Stimulated activated naive CD8-positive, alpha-beta T cell treated with anti-CD3 and anti-CD28 coated beads, Interleukin-15, Interleukin-2, amounts not matched to agents 100 ng/mL and 50 ng/mL, for 24 hours (primary cell): ENCODE results near the gene CLNK.

Experiments used
- H3K27ac Mint-ChIP-seq: one replicate; pipeline ENCODE4 v1.8.0; 2021; ENCODE audit warnings: mild to moderate bottlenecking, mixed read lengths
- H3K27me3 Mint-ChIP-seq: one replicate; pipeline ENCODE4 v1.8.0; 2021; ENCODE audit warnings: mixed read lengths
- H3K36me3 Mint-ChIP-seq: one replicate; pipeline ENCODE4 v1.8.0; 2021; ENCODE audit warnings: low read depth, mixed read lengths
- H3K4me1 Mint-ChIP-seq: one replicate; pipeline ENCODE4 v1.8.0; 2021; ENCODE audit warnings: low read depth, mixed read lengths
- H3K4me3 Mint-ChIP-seq: one replicate; pipeline ENCODE4 v1.8.0; 2021; ENCODE audit warnings: mild to moderate bottlenecking, mixed read lengths
- H3K9me3 Mint-ChIP-seq: one replicate; pipeline ENCODE4 v1.8.0; 2021; ENCODE audit warnings: mixed read lengths

CLNK gene

DNA sequence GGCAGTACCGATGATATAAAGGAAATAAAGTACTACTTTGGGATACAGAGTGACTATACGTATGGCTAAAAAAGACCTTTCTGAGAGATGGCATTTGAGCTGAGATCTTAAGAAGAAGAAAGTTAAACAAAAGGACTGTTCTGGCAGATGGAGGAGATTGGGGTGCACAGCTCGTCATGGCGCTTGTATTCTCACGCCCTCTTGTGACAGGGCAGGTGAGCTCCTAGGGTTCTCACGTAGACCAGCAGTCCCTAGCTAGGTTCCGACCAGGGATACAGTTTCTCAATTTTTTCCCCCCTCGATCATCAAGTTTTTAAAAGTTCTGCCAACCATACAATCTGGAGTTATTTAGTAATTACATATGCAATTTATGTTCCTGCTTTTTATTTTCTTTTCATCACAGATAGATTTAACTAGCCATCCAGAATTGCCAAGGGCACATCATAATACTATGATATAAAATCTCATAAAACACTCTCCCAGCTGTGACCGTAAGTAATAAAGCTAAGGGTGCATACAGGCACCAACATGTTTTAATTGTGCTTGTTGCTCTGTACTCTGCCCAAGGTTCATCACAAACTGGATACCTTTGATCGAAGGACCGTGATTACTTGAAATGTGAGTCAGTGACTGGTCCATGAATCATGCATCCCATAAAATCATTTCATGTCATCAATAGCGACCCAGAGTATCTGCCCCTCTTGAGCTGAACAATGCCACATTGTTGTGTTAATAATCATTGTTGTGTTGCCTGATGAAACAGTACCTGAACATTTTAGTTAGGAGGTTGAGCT lies 157.9 kb downstream of the CLNK start:
- Mint-ChIP-seq H3K4me3 (no peak overlapping the region), H3K4me1 (no peaks in the 10 kb centered on the region)

DNA sequence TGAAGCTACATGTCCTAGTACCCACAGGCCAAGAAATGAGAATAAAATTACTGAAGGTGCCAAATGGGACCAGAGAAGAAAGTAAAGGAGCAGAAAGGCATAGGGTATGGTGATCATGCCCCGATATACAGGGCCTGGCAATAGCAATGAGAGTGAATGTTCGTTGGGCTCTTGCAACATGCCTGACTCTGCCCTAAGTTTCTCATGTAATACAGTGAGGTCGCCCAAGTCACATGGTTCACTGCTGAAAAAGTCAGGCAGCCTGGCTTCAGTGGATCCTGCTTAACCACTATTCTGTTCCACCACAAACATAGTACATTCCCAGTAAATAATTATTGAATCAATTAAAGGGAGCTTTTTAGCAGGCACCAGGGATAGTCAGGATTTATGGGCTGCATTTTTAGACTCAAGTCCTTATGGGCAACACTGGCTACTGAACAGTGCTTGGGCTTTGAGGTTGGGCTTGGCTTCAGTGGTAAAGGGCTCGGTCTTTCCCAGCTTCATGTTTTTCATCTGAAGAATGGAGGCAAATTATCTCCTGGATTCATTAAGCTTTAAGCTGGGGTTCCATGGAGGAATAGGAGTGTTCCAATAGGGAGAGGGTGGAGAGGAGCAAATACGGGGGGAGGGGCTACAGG lies 160.3 kb downstream of the CLNK start:
- H3K9me3 Mint-ChIP-seq = no peaks in the 10 kb centered on the region
- no peaks in the 10 kb centered on the region for H3K36me3 Mint-ChIP-seq
- no peak overlapping the region for H3K27ac Mint-ChIP-seq
- no peaks in the 10 kb centered on the region for H3K4me1 Mint-ChIP-seq
- H3K4me3 Mint-ChIP-seq = no peak overlapping the region
- no peaks in the 10 kb centered on the region for H3K27me3 Mint-ChIP-seq

More for the DNA sequence above, 157.9 kb downstream of the CLNK start:
- Mint-ChIP-seq H3K36me3 (no peaks in the 10 kb centered on the region), H3K27me3 (no peaks in the 10 kb centered on the region), H3K9me3 (no peaks in the 10 kb centered on the region), H3K27ac (no peak overlapping the region)

DNA sequence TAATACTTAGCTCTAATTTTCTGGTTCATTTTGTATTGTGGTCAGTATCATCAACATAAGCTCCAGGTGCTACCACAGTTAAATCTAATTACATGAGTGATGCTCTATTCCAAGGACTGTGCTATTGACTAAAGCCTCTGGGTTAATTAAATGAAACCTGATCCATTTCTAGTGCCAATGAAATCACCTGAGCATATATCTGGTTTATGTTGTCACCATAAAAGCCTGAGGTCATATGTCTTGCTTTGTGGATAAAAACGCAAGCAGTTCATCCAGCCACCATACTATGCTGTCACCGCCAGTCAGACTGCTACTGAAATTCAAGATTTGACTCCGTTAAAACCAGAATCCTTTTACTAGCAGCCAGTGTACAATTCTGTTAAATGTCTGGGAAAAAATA lies 163.1 kb downstream of the CLNK start:
- Mint-ChIP-seq H3K4me3 (no peak overlapping the region), H3K27ac (no peak overlapping the region), H3K36me3 (no peaks in the 10 kb centered on the region), H3K27me3 (peaks cover 4% of the 10 kb centered on the region), H3K4me1 (no peaks in the 10 kb centered on the region), H3K9me3 (no peaks in the 10 kb centered on the region)

DNA sequence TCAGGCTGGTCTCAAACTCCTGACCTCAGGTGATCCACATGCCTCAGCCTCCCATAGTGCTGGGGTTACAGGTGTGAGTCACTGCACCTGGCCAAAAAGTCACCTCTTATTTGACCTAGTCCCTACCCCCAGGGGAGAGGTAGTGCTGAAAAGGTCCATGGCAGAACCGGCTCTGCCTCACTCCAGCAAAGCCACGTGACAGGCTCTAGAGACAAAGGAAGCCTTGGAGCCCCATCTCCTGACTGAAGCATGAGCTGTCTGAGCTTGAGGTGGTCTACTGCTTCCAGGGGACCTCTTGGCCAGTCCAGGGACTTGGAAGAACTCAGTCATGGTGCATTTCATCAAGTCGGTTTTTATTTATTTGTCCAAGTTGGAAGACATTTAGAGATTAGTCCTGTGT lies 174.8 kb downstream of the CLNK start:
- Mint-ChIP-seq H3K9me3 (peaks cover 10% of the 10 kb centered on the region), H3K36me3 (no peaks in the 10 kb centered on the region), H3K27me3 (no peaks in the 10 kb centered on the region), H3K4me1 (no peaks in the 10 kb centered on the region), H3K27ac (no peak overlapping the region), H3K4me3 (no peak overlapping the region)

DNA sequence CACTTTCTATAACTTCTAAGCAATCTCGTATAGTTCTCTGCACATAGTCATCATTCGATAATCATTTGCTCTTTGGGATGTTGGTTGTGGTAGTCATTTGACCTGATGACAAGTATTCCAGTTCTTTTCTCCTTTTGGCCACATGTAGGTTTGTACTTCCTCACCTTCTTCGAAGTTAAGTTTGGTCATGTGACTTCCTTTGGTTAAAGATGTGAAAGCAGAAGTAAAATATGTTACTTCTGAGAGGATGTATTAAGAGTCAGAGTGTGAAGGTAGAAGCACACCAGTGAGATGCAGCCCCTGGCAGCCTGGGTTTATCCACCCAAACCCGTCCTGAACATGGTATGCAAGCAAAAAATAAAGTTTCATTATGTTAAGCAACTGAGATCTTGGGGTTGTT lies 178.5 kb downstream of the CLNK start:
- Mint-ChIP-seq H3K27me3 (no peaks in the 10 kb centered on the region), H3K9me3 (peaks cover 10% of the 10 kb centered on the region), H3K4me3 (no peak overlapping the region), H3K27ac (no peak overlapping the region), H3K36me3 (no peaks in the 10 kb centered on the region), H3K4me1 (no peaks in the 10 kb centered on the region)

DNA sequence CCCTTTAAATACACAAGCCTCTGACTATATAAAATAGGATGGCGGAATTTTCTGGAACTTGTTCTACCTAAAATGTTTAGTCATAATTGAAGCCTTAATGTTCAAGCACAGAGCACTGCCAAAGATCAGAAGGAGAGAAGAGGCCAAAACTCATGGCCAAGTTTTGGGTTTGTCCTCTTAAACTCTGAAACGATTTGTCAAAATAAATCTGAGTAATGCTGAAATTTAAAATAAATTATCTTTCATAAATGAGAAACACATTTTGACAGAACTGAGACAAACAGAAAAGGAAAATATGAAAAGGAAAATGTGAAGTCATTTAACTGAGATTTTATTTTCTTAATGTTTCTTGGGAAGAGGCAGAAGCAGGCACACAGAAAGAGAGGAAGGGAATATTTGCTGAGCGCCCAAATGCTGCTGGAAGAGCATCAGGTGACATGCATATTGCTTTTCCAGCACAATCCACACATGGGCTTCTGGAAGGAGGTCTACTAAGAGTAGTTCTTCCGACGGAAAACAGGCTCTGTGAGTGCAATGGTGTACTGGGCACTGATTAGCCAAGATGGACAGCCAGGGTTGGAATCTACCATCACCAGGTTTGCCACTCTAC lies 179.9 kb downstream of the CLNK start:
- H3K4me1 Mint-ChIP-seq = no peaks in the 10 kb centered on the region
- no peak overlapping the region for H3K27ac Mint-ChIP-seq
- no peak overlapping the region for H3K4me3 Mint-ChIP-seq
- H3K27me3 Mint-ChIP-seq = peaks cover 3% of the 10 kb centered on the region
- peaks cover 10% of the 10 kb centered on the region for H3K9me3 Mint-ChIP-seq
- no peaks in the 10 kb centered on the region for H3K36me3 Mint-ChIP-seq

DNA sequence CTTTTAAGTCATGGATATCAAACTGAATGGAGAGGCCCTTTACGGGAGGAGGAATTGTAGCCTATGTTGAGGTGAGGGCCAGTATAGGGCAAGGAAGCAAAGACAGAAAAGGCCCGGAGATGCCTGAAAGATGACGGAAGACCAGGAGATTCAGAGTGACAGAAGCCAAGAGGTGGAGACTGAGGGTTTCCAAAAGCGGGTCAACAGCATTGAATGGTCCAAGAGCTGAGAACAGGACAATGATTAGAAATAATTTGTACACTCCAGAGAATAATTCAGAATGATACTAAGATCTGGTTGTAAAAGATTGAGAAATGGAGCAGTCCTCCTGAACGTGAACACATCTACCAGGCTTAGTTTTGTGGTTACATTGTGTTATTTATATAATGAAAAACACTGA lies 181.9 kb downstream of the CLNK start:
- Mint-ChIP-seq H3K9me3 (peaks cover 10% of the 10 kb centered on the region), H3K4me1 (no peaks in the 10 kb centered on the region), H3K27ac (no peak overlapping the region), H3K4me3 (no peak overlapping the region), H3K36me3 (no peaks in the 10 kb centered on the region), H3K27me3 (peaks cover 3% of the 10 kb centered on the region)

DNA sequence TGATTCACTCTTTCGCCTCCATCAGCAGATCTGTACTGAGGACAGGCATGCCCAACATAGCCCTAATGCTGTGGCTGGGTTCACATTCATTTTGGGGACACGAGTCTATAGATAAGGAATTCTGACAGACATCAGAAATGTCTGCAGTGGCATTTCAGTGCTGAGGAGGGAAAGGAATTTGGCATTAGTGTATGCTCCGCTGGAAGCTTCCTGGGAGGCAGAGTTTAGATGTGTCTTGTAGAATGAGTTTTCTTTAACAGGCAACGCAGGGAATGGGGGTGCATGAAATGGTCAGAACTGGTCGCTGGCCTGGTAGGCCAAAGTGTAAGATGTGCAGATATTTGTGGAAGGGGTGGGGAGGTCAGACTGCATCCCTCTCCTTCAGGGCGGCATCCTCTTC lies 183.8 kb downstream of the CLNK start:
- H3K27me3 Mint-ChIP-seq = peaks cover 3% of the 10 kb centered on the region
- H3K4me3 Mint-ChIP-seq = no peak overlapping the region
- no peak overlapping the region for H3K27ac Mint-ChIP-seq
- peaks cover 3% of the 10 kb centered on the region for H3K9me3 Mint-ChIP-seq
- no peaks in the 10 kb centered on the region for H3K36me3 Mint-ChIP-seq
- H3K4me1 Mint-ChIP-seq = no peaks in the 10 kb centered on the region

DNA sequence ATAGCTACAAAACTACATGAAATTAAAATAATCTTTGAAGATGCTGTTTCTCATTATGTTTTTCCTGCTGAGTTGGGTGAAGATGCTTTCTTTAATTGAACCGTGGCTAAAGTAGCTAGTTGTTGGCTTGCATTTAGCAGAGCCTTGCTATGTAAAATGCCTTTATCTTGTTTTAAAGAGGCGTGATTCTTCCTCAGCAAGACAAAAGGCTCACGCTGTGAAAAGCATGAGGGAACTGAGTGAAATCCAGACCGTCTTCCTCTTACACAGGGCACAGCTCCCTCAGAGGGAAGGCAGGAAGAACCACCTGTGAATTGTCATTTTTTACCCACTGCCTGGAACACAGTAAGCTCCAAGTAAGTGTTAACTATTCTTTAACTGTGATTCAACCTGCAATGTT lies 188.4 kb downstream of the CLNK start:
- H3K4me3 Mint-ChIP-seq = no peak overlapping the region
- no peak overlapping the region for H3K27ac Mint-ChIP-seq
- H3K27me3 Mint-ChIP-seq = peaks cover 3% of the 10 kb centered on the region
- no peaks in the 10 kb centered on the region for H3K4me1 Mint-ChIP-seq
- no peaks in the 10 kb centered on the region for H3K9me3 Mint-ChIP-seq
- no peaks in the 10 kb centered on the region for H3K36me3 Mint-ChIP-seq

DNA sequence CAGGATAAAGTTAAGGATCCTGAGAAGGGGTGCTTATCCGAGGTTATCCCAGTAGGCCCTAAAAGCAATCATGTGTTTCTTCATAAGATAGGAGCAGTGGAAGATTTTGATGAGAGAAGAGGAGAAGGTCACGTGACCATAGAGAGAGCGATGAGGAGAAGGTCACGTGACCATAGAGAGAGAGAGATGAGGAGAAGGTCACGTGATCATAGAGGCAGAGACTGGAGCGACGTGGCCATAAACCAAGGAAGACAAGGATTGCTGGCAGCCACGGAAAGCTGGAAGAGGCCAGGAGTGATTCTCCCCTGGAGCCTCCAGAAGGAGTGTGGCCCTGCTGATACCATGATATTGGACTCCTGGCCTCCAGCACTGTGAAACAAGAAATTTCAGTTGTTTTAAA lies 188.9 kb downstream of the CLNK start:
- H3K27me3 Mint-ChIP-seq = peaks cover 2% of the 10 kb centered on the region
- no peak overlapping the region for H3K27ac Mint-ChIP-seq
- no peaks in the 10 kb centered on the region for H3K4me1 Mint-ChIP-seq
- no peaks in the 10 kb centered on the region for H3K36me3 Mint-ChIP-seq
- H3K9me3 Mint-ChIP-seq = no peaks in the 10 kb centered on the region
- no peak overlapping the region for H3K4me3 Mint-ChIP-seq

DNA sequence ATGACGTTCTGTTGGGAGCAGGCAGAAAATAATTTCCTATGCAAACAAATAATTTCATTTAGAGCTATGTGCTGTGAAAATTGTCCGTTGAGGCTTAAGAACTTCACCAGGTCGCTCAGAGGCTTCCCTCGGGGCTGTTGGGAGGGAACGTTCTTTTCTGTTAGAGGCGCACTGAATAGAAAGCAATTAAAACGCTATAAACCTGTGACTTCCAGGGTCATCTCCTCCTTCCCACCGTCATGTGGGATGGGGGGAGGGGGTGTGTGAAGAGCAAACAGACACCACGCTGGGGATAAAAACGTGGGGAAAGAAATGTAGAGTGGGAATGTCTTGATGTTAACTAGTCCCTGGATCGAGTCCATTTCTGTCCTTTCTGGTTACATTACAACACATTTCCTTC lies 192.1 kb downstream of the CLNK start:
- H3K27ac Mint-ChIP-seq = no peak overlapping the region
- H3K4me1 Mint-ChIP-seq = no peaks in the 10 kb centered on the region
- no peak overlapping the region for H3K4me3 Mint-ChIP-seq
- peaks cover 8% of the 10 kb centered on the region for H3K27me3 Mint-ChIP-seq
- H3K36me3 Mint-ChIP-seq = no peaks in the 10 kb centered on the region
- H3K9me3 Mint-ChIP-seq = no peaks in the 10 kb centered on the region

DNA sequence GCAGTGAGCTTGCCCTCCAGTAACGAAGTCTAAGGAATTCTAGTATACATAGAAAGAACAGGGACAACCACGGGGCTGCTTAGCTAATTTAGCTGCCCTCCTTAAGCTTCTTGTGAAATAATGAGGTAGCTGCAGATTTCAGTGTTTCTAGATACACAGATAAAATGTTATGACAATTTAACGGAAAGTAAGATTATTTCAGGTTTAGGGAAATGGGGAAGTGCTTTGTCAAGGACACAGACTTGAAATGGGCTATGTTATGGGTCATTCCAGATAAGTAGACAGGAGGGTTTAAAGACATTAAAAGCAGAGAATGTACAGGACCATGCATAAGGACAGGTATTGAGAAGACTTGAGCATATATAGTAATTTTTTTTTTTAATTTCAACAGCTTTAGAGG lies 193.2 kb downstream of the CLNK start:
- no peaks in the 10 kb centered on the region for H3K4me1 Mint-ChIP-seq
- peaks cover 13% of the 10 kb centered on the region for H3K27me3 Mint-ChIP-seq
- no peaks in the 10 kb centered on the region for H3K9me3 Mint-ChIP-seq
- H3K4me3 Mint-ChIP-seq = no peak overlapping the region
- H3K27ac Mint-ChIP-seq = no peak overlapping the region
- no peaks in the 10 kb centered on the region for H3K36me3 Mint-ChIP-seq

DNA sequence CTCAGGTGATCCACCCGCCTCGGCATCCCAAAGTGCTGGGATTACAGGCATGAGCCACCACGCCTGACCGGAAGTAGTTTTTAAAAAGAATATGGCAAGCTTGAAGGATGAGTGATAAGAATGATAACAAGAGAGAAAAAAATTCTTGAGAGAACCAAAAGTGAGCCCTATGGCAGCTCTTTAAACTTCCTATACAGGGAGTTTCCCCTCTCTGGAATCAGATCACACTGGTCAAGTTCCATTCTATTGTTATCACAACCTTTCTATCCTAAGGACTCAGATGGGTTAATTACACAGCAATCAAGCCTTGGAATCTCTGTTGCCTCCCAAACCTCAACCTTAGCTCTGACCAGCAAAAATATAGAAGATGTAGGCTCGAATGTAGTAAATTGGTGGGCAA lies 193.6 kb downstream of the CLNK start:
- Mint-ChIP-seq H3K4me1 (no peaks in the 10 kb centered on the region), H3K4me3 (no peak overlapping the region), H3K27ac (no peak overlapping the region), H3K36me3 (no peaks in the 10 kb centered on the region), H3K9me3 (no peaks in the 10 kb centered on the region), H3K27me3 (peaks cover 13% of the 10 kb centered on the region)

DNA sequence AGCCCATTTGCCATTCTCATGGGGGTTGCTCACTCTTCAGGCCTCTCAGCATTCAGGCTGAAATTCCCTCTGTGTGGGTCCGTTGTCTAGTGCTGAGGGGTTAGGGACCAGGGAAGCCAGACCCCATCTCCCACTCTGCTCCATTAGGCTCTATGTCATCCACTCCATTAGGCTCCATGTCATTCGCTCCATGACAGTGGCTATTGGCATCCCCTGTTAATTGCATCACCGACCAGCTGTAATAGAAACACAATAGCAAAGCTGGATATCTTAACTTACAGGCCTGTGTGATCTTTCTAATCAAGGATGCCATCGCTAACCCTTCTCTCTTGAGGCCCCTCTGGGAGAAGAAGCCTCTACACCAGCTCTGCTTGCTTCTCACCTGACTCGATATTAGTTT lies 201.7 kb downstream of the CLNK start:
- no peak overlapping the region for H3K27ac Mint-ChIP-seq
- peaks cover 8% of the 10 kb centered on the region for H3K27me3 Mint-ChIP-seq
- H3K9me3 Mint-ChIP-seq = no peaks in the 10 kb centered on the region
- H3K4me1 Mint-ChIP-seq = no peaks in the 10 kb centered on the region
- no peak overlapping the region for H3K4me3 Mint-ChIP-seq
- H3K36me3 Mint-ChIP-seq = no peaks in the 10 kb centered on the region

DNA sequence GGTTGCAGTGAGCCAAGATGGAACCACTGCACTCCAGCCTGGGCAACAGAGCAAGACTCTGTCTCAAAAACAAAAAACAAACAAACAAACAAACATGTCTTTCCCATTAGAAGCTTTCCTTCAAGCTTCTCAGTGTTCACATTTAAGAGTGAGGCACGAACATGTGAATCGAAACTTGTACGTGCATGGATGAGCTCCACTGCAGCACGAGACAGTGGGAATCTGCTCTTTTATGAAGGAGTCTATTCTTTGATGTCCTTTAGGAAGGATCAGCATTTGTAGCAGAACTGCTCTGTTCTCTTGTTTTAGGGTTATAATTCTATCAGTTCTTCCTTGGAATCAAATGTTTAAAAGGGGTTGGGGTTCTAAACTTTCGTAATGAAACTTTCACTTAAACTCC lies 204.0 kb downstream of the CLNK start:
- Mint-ChIP-seq H3K27ac (no peak overlapping the region), H3K27me3 (no peaks in the 10 kb centered on the region), H3K4me3 (no peak overlapping the region), H3K9me3 (no peaks in the 10 kb centered on the region), H3K4me1 (no peaks in the 10 kb centered on the region), H3K36me3 (no peaks in the 10 kb centered on the region)
